GM23248 (cell line): ENCODE measurements around the gene ACD.

ENCODE experiments used
- EZH2 ChIP-seq: fragments of 200-600 bp; sonication (generic); IDR thresholded peaks from 2 replicates; pipeline ENCODE4 v1.6.1; 2018; ENCODE audit warnings: antibody characterized with exemption, mild to moderate bottlenecking; ENCODE audit not compliant: insufficient read depth, poor library complexity, severe bottlenecking
- EZH2phosphoT487 ChIP-seq: fragments of 200-600 bp; sonication (generic); IDR thresholded peaks from 2 replicates; pipeline ENCODE4 v1.6.1; 2018; ENCODE audit warnings: antibody characterized with exemption, moderate library complexity, mild to moderate bottlenecking, low read depth; ENCODE audit not compliant: insufficient read depth

DNA sequence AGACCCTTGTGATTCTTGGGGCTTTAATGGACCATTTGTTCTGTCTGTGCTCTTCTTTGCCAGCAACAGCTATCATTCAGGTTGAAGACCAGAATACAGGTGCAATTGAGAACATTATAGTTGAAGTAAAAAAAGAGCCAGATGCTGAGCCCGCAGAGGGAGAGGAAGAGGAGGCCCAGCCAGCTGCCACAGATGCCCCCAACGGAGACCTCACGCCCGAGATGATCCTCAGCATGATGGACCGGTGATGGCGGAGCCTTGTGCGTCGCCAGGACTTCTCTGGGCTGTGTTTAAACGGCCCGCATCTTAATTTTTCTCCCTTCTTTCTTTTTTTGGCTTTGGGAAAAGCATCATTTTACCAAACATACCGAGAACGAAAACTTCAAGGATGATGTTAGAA, 22.4 kb downstream of the ACD start:
- TF ChIP-seq EZH2phosphoT487 = no peak
- TF ChIP-seq EZH2 = no peak
